ENCODE data around the gene NEUROG2. TPM values are rescaled to one million over a fixed set of nuclear protein-coding genes. Genes with fewer than 3 reads are reported as not detected.

NEUROG2 gene
- total RNA-seq, 1 donor, result not detected

DNA sequence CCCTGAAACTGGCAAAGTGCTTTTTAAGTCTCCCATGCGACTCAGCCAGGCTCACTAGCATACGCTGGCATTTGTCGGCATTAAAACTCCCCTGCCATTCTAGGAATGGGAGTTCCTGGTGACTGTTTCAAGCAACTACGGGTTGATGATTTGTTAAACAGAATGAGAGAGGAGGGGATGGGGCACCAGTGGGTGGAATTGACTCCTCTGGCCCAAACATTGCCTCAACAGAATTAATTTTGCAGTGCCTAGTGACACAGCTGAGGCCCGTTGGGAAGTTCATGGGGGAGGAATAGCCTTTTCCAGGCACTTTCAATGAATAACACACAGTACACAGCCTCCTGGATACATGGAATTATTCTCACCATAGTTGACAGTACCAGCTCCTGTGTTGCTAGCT is 30.1 kb downstream of the NEUROG2 start:
- Histone ChIP-seq H3K4me3 (ENCODE audit: insufficient read depth, low read length) (no peak overlapping the region), H3K4me1 (ENCODE audit: insufficient read depth, low read length) (no peaks in the 10 kb centered on the region), H3K9me3 (ENCODE audit: low read depth, low read length) (peaks cover 2% of the 10 kb centered on the region), H3K27me3 (ENCODE audit: insufficient read depth, low read length) (peaks cover 3% of the 10 kb centered on the region), H3K27ac (ENCODE audit: low read depth, low read length) (no peak overlapping the region), H3K4me2 (ENCODE audit: insufficient read depth, low read length) (no peak overlapping the region), H2AFZ (ENCODE audit: low read length) (no peak overlapping the region), H3K79me2 (ENCODE audit: insufficient read depth, low read length) (no peaks in the 10 kb centered on the region), H3K36me3 (ENCODE audit: insufficient read depth, low read length) (no peaks in the 10 kb centered on the region), H4K20me1 (ENCODE audit: insufficient read depth, low read length) (no peaks in the 10 kb centered on the region)
- TF ChIP-seq, protein P1, sequence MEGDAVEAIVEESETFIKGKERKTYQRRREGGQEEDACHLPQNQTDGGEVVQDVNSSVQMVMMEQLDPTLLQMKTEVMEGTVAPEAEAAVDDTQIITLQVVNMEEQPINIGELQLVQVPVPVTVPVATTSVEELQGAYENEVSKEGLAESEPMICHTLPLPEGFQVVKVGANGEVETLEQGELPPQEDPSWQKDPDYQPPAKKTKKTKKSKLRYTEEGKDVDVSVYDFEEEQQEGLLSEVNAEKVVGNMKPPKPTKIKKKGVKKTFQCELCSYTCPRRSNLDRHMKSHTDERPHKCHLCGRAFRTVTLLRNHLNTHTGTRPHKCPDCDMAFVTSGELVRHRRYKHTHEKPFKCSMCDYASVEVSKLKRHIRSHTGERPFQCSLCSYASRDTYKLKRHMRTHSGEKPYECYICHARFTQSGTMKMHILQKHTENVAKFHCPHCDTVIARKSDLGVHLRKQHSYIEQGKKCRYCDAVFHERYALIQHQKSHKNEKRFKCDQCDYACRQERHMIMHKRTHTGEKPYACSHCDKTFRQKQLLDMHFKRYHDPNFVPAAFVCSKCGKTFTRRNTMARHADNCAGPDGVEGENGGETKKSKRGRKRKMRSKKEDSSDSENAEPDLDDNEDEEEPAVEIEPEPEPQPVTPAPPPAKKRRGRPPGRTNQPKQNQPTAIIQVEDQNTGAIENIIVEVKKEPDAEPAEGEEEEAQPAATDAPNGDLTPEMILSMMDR (IDR thresholded peaks at IDR 0.05; ENCODE audit: extremely low read depth, low read depth, low read length), result no peak
- no peak for DNase-seq (ENCODE audit: insufficient read length, low spot score, missing footprints)

DNA sequence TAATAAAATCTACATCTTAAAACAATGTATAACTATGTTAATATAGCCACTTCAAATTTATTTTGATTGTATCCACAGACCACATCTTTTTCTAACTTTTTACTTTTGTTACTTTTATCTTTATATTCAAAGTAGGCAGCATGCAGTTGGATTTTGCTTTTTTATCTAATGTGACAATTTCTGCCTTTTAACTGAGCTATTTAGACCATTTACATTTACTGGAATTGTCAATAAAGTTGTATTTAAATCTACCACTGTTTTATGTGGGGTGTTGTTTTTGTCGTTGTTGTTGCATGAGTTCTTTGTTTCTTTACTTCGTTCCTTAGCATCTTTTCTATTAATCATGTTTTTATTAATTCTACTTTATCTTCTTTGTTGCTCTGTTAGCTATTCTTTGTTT is 42.0 kb downstream of the NEUROG2 start:
- Histone ChIP-seq H3K4me1 (ENCODE audit: insufficient read depth, low read length) (no peaks in the 10 kb centered on the region), H2AFZ (ENCODE audit: low read length) (no peak overlapping the region), H3K4me3 (ENCODE audit: insufficient read depth, low read length) (no peak overlapping the region), H3K79me2 (ENCODE audit: insufficient read depth, low read length) (no peaks in the 10 kb centered on the region), H3K27ac (ENCODE audit: low read depth, low read length) (no peak overlapping the region), H3K9me3 (ENCODE audit: low read depth, low read length) (no peaks in the 10 kb centered on the region), H3K36me3 (ENCODE audit: insufficient read depth, low read length) (no peaks in the 10 kb centered on the region), H3K27me3 (ENCODE audit: insufficient read depth, low read length) (no peaks in the 10 kb centered on the region), H4K20me1 (ENCODE audit: insufficient read depth, low read length) (no peaks in the 10 kb centered on the region), H3K4me2 (ENCODE audit: insufficient read depth, low read length) (no peak overlapping the region)
- no peak for DNase-seq (ENCODE audit: insufficient read length, low spot score, missing footprints)
- TF ChIP-seq, protein P1 (IDR thresholded peaks at IDR 0.05; ENCODE audit: extremely low read depth, low read depth, low read length), result no peak

DNA sequence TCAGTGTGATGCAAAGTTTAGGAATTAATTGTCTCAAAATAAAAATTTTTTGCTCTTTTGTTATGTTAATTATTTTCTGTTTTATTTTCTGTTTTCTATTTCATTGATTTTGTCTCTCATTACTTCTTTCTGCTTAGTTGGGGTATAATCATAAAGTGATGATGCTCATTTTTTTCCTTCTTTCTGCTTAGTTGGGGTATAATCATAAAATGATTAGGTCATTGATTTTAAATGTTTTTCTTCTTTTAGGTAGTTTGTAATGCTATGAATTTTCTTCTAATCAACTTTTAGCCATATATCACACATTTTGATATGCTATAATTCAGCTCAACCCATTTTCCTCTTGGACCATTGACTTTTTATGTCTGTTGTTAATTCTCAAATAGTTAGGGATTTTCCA is 43.7 kb downstream of the NEUROG2 start:
- no peaks in the 10 kb centered on the region for H3K79me2 ChIP-seq (ENCODE audit: insufficient read depth, low read length)
- H3K4me1 ChIP-seq (ENCODE audit: insufficient read depth, low read length), result no peaks in the 10 kb centered on the region
- H3K27me3 ChIP-seq (ENCODE audit: insufficient read depth, low read length), result no peaks in the 10 kb centered on the region
- no peak overlapping the region for H3K27ac ChIP-seq (ENCODE audit: low read depth, low read length)
- no peak for DNase-seq (ENCODE audit: insufficient read length, low spot score, missing footprints)
- H3K4me3 ChIP-seq (ENCODE audit: insufficient read depth, low read length), result no peak overlapping the region
- H4K20me1 ChIP-seq (ENCODE audit: insufficient read depth, low read length), result no peaks in the 10 kb centered on the region
- no peak overlapping the region for H3K4me2 ChIP-seq (ENCODE audit: insufficient read depth, low read length)
- no peak overlapping the region for H2AFZ ChIP-seq (ENCODE audit: low read length)
- no peaks in the 10 kb centered on the region for H3K36me3 ChIP-seq (ENCODE audit: insufficient read depth, low read length)
- no peaks in the 10 kb centered on the region for H3K9me3 ChIP-seq (ENCODE audit: low read depth, low read length)
- TF ChIP-seq, protein P1 (IDR thresholded peaks at IDR 0.05; ENCODE audit: extremely low read depth, low read depth, low read length), result no peak

Other genes starting within 250 kb of the NEUROG2 start
- gene TIFA, start 230.3 kb downstream of the NEUROG2 start, total RNA-seq, result 5.3 and 6.2 TPM in 2 replicates
- 36.2 and 39.8 TPM in 2 replicates for gene ALPK1, start 218.8 kb downstream of the NEUROG2 start, total RNA-seq
- 5.8 and 7.1 TPM in 2 replicates for gene ZGRF1, start 120.7 kb upstream of the NEUROG2 start, total RNA-seq
- 29.2 and 32.2 TPM in 2 replicates for gene LARP7, start 121.0 kb upstream of the NEUROG2 start, total RNA-seq